Cerebellar nuclear complex (tissue), 1 donor: ENCODE results near the gene SYNPO2L.

Source experiments
- DNase-seq, 2 experiments: peaks; one replicate each; lab custom pipeline; 2025; lab: John Stamatoyannopoulos, UW

SYNPO2L gene

DNA sequence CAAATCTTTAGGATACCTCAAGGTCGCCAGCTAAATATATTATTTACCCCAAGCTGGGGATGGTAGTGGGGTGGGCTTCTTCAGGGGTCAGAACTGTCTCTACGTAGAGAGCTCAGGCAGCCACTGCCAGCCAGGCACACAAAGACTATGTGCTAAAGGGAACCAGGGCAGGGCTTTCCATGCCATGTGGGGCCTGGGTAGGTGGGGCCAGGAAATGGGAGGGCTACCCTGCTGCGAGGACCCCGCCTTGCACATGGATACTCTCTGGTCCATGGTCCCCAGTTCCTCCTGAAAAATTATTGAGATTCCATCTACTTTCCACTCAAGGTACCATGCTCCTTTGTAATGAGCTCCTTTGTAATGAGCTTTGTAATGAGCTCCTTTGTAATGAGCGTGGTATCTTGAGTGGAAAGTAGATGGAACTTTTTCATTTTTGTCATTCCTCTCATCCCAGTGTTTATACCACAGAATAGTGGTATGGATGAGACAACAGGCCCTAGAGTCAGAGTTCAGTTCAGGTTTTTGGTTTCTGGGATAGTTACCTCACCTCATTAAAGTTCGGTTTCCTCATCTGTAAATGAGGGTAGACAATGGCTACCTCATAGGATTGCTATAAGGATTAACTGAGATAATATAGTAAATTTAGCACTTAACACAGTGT lies 5.8 kb downstream of the SYNPO2L start:
- no peak for DNase-seq

GRCh38 chr10:73648975-73649829 lies 6.6 kb downstream of the SYNPO2L start:
- no peak for DNase-seq

GRCh38 chr10:73647875-73648651 lies 7.8 kb downstream of the SYNPO2L start:
- no peak for DNase-seq

GRCh38 chr10:73647211-73647874 lies 8.5 kb downstream of the SYNPO2L start:
- no peak for DNase-seq

GRCh38 chr10:73646598-73647041 lies 9.2 kb downstream of the SYNPO2L start:
- no peak for DNase-seq

GRCh38 chr10:73645251-73645650 lies 10.6 kb downstream of the SYNPO2L start:
- no peak for DNase-seq

- no peak for DNase-seq
These were observed 11.1 kb downstream of the SYNPO2L start for GRCh38 chr10:73644767-73645166.

DNA sequence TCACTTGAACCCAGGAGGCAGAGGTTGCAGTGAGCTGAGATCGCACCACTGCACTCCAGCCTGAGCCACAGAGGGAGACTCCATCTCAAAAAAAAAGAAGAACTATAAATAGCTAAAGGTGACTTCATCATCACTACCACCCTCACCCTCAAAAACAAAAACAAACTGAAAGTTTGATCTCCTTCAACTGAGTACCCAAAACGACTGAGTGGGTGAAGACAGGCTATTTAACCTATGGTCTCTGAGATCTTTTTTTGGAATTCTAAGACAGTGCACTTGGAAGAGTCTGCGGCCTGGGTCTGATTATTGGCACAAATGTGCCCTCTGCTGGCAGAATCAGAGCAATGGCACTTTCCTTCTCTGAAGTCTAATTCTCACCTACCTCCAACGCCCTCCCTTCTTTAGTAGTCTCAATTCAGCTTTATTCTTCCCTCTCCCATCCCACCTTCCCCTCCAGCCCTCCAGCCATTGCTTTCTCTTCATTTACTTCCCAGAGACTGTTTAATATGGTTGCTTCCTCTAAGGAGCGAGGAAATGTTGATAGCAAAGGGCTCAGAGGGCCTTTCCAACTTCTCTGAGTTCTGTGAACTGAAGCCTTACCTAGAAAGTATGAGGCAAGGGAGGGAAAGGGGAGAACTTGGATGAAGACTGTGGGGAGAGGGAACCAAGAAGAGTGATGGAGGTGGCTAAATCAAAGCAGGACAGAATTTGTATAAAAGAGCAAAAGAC lies 11.7 kb downstream of the SYNPO2L start:
- peak; percentile 23 to 59 for DNase-seq

DNA sequence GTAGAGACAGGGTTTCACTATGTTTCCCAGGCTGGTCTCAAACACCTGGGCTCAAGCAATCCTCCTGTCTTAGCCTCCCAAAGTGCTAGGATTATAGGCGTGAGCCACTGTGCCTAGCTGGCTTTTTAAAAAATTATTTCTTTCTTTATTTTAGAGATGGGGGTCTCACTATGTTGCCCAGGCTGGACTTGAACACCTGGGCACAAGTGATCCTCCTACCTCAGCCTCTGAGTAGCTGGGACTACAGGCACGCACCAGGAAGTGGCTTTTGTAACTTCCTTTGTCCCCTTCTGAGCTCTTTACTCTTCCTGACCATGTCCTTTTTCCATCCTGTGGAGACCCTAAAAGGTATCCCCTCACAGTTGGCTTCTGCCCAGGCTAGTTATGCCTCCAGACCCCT lies 12.5 kb downstream of the SYNPO2L start:
- no peak for DNase-seq

GRCh38 chr10:73641328-73642060 lies 14.3 kb downstream of the SYNPO2L start, which contains the start of gene MYOZ1:
Gene MYOZ1 (minus strand): TSS chr10:73641474. CDS start chr10:73640017, 1,457 bp downstream.
- no peak for DNase-seq

GRCh38 chr10:73639286-73639685 lies 16.5 kb downstream of the SYNPO2L start:
- no peak for DNase-seq

GRCh38 chr10:73635781-73636180 lies 20.0 kb downstream of the SYNPO2L start:
- DNase-seq = no peak

DNA sequence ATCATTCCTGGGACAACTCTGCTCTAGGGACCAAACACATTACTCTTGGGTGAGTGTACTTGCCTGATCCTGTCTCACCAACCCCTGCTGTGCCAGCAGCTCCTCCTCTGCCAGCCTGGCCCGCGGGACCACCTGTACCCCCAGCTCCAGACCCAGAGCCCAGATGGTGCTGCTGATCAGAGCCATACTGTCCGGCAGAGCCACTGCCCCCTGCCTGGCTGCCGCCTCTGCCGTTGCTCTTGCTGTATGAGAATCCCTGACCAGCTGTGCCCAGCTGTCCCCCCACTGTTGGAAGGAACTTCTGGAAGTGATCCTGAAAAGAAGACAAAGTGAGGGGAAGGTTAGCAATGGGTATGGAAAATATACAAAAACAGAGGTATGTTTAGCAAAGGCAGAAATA lies 21.4 kb downstream of the SYNPO2L start:
- no peak for DNase-seq

- no peak for DNase-seq
These were observed 26.7 kb downstream of the SYNPO2L start for GRCh38 chr10:73629165-73629564.

GRCh38 chr10:73628405-73628804 lies 27.4 kb downstream of the SYNPO2L start:
- DNase-seq = no peak

GRCh38 chr10:73627300-73627699 lies 28.5 kb downstream of the SYNPO2L start:
- no peak for DNase-seq

GRCh38 chr10:73625884-73626752 lies 29.7 kb downstream of the SYNPO2L start:
- peak; percentile 59 to 67 for DNase-seq

- DNase-seq = no peak
These were observed 30.6 kb downstream of the SYNPO2L start for GRCh38 chr10:73625004-73625883.
